K562 (cell line): ENCODE data around the gene COL1A1. TPM values are rescaled to one million over a fixed set of nuclear protein-coding genes. Genes with fewer than 3 reads are reported as not detected.
A peak's percentile ranks its signal among the peaks of the same experiment; 100 is the strongest.

Experiments
- BACH1 ChIP-seq: fragments of 200-800 bp; sonication (Bioruptor generic); IDR thresholded peaks from 2 replicates; pipeline ENCODE4 v1.6.1; 2016; ENCODE audit warnings: missing genetic modification characterization, missing compliant biosample characterization
- DDX20 ChIP-seq: fragments of 450-650 bp; IDR thresholded peaks from 2 replicates; pipeline ENCODE4 v1.6.1; 2016; ENCODE audit warnings: missing genetic modification characterization, low read depth, mild to moderate bottlenecking, missing compliant biosample characterization, moderate library complexity
- DMBX1 ChIP-seq: fragments of 250-450 bp; sonication (Bioruptor Pico); IDR thresholded peaks from 2 replicates; pipeline ENCODE4 v1.8.0; 2022; ENCODE audit warnings: inconsistent platforms, mild to moderate bottlenecking, moderate library complexity, borderline replicate concordance
- FIP1L1 ChIP-seq: fragments of 200-400 bp; formaldehyde crosslinking; IDR thresholded peaks from 2 replicates; pipeline ENCODE4 v1.6.1; 2018; ENCODE audit warnings: mild to moderate bottlenecking, low read depth, low read length; ENCODE audit not compliant: poor library complexity, severe bottlenecking
- HNRNPK ChIP-seq: fragments of 200-400 bp; formaldehyde crosslinking; IDR thresholded peaks from one replicate; pipeline ENCODE4 v1.6.1; 2018; ENCODE audit warnings: mild to moderate bottlenecking, low read depth, low read length; ENCODE audit not compliant: poor library complexity, severe bottlenecking
- KAT7 ChIP-seq: sonication (generic); formaldehyde crosslinking; IDR thresholded peaks from 2 replicates; pipeline ENCODE4 v1.8.0; 2022; ENCODE audit warnings: missing genetic modification reagents, mild to moderate bottlenecking, borderline replicate concordance
- KDM5B ChIP-seq: fragments of 200-600 bp; sonication (generic); IDR thresholded peaks from 2 replicates; pipeline ENCODE4 v1.6.1; 2012; ENCODE audit warnings: low read depth, mild to moderate bottlenecking, moderate library complexity, low read length, control low read depth, inconsistent platforms; ENCODE audit not compliant: insufficient replicate concordance
- KLF13 ChIP-seq: fragments of 450-650 bp; IDR thresholded peaks from 2 replicates; pipeline ENCODE4 v1.6.1; 2016; ENCODE audit warnings: missing genetic modification characterization, low read depth, mild to moderate bottlenecking, missing compliant biosample characterization, moderate library complexity, borderline replicate concordance
- MTA3 ChIP-seq: fragments of 450-650 bp; formaldehyde crosslinking; IDR thresholded peaks from 2 replicates; pipeline ENCODE4 v1.6.1; 2017; ENCODE audit warnings: mild to moderate bottlenecking, borderline replicate concordance
- PKNOX1 ChIP-seq: fragments of 450-650 bp; IDR thresholded peaks from 2 replicates; pipeline ENCODE4 v1.6.1; 2016
- RBFOX2 ChIP-seq: fragments of 200-400 bp; formaldehyde crosslinking; IDR thresholded peaks from 2 replicates; pipeline ENCODE4 v1.6.1; 2017; ENCODE audit warnings: low read depth, mild to moderate bottlenecking, low read length, moderate library complexity
- RCOR1 ChIP-seq, 2 experiments: IDR thresholded peaks; 2 replicates each; pipeline ENCODE4 v1.6.1; 2012; ENCODE audit warnings: low read depth in 2 of 2, low read length in 2 of 2, borderline replicate concordance in 1 of 2, improper control_type of control experiment in 1 of 2
- SMAD4 ChIP-seq: fragments of 250-450 bp; sonication (Bioruptor Pico); conservative IDR thresholded peaks from 2 replicates; pipeline ENCODE4 v1.8.0; 2021; ENCODE audit warnings: inconsistent platforms, mild to moderate bottlenecking, moderate library complexity
- TEAD4 ChIP-seq, 2 experiments: sonication (generic) in 1 of 2; formaldehyde crosslinking in 1 of 2; IDR thresholded peaks; 2 replicates each; pipeline versions ENCODE4 v1.6.1 to v1.8.0; 2012 to 2022; ENCODE audit warnings: borderline replicate concordance in 1 of 2, inconsistent platforms in 1 of 2, low read length in 1 of 2, mild to moderate bottlenecking in 1 of 2, missing genetic modification reagents in 1 of 2
- YBX1 ChIP-seq: fragments of 450-650 bp; IDR thresholded peaks from 2 replicates; pipeline ENCODE4 v1.7.1; 2016; ENCODE audit warnings: mild to moderate bottlenecking
- ZBTB17 ChIP-seq: fragments of 450-650 bp; formaldehyde crosslinking; IDR thresholded peaks from 2 replicates; pipeline ENCODE4 v1.4.0; 2020; ENCODE audit warnings: mild to moderate bottlenecking
- ZNF217 ChIP-seq: sonication (generic); formaldehyde crosslinking; IDR thresholded peaks from 2 replicates; pipeline ENCODE4 v1.8.0; 2022; ENCODE audit warnings: mild to moderate bottlenecking, missing genetic modification reagents
- ZNF699 ChIP-seq: fragments of 250-450 bp; sonication (Bioruptor Pico); IDR thresholded peaks from 2 replicates; pipeline ENCODE4 v1.8.0; 2021; ENCODE audit warnings: mild to moderate bottlenecking, moderate library complexity; ENCODE audit not compliant: insufficient replicate concordance
- polyA plus RNA-seq, 8 experiments: library from polyadenylated mRNA; depleted of rRNA in 4 of 8; stranded (reverse) in 5 of 8; unstranded in 3 of 8; fragments of >200 nt; fragmentation: Nextera tagmentation in 2 of 8; fragmentation: Illumina TruSeq in 1 of 8; extraction: Ambion mirVana in 2 of 8; extraction: Trizol in 1 of 8; gene quantifications; 2 replicates each; pipeline versions ENCODE4 v1.2.1 to v1.2.3, GENCODE V29; 2011 to 2014; ENCODE audit warnings: inconsistent platforms in 1 of 8, missing spikeins in 1 of 8
- total RNA-seq, 7 experiments: library from RNA; depleted of rRNA in 6 of 7; stranded (reverse); fragments of >200 nt in 6 of 7; fragmentation: Illumina TruSeq in 2 of 7; extraction: Trizol in 2 of 7; gene quantifications; 2 replicates each; pipeline versions ENCODE4 v1.2.1 to v1.2.3, GENCODE V29; 2011 to 2021; ENCODE audit warnings: low replicate concordance in 1 of 7
- TF ChIP-seq, protein P1 (sequence below): fragments of 250-450 bp; sonication (Bioruptor Pico); IDR thresholded peaks from 2 replicates; pipeline ENCODE4 v1.6.1; 2021; ENCODE audit warnings: mild to moderate bottlenecking
- TF ChIP-seq, protein P2 (sequence below): sonication (generic); formaldehyde crosslinking; IDR thresholded peaks from 2 replicates; pipeline ENCODE4 v1.8.1; 2023; ENCODE audit warnings: mild to moderate bottlenecking, missing genetic modification reagents
- TF ChIP-seq, protein P3 (sequence below), 2 experiments: fragments of 200-800 bp in 1 of 2; sonication (Bioruptor generic) in 1 of 2; sonication (generic) in 1 of 2; formaldehyde crosslinking in 1 of 2; IDR thresholded peaks in 1 of 2; conservative IDR thresholded peaks in 1 of 2; 2 replicates each; pipeline versions ENCODE4 v1.5.0 to v1.6.1; 2016 to 2020; ENCODE audit warnings: missing compliant biosample characterization in 1 of 2, missing genetic modification characterization in 1 of 2, missing genetic modification reagents in 1 of 2

The COL1A1 gene
- total and polyA plus RNA-seq, 9 of the 15 experiments (the other 6 are each of a cell fraction or from before 2014, with no cell fraction given), result 0.04 to 3.4 (median 0.18) TPM

DNA sequence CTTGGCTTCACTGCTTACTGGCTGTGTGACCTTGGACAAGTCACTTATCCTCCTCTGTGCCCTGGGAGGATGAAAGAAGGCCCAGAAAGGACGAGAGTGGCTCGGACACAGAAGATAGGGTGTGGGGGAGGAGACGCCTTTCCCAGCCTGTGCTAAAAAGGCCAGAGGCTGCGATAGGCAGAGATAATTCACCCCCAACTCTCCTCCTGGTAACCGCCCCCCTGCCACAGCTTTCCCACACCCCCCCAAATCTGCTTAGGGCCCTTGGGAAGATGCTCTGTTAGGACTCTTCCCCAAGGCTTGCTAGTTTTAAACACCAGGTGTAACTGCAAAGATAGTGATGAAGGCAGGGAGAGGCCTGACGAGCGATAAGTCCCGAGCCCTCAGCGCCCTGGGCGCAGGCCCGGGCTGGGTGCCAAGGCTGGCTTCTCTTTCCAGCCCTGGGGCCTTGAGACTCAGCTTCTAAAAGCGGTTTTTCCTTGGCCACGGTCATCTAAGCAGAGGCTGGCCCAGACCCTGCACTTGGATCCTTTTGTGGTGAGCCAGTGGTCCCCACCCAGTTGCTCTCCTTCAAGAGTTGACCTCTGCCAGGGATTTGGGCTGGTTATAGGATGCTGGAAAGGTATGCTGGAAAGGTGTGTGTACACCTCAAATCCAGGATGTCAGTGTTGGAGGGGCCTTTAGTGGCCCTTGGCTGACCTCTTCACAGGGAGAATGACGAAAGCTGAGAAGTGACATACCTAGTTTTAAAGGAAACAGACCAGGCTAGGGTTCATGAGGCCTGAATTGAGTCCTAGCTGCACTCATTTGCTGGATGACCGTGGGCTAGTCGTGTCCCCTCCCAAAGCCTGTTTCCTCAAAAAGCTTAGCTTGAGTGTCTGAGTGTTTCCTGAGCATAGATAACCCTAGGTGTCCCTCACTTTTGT lies 47.5 kb downstream of the COL1A1 start (continued):
- TF ChIP-seq PKNOX1 (no peak), HNRNPK (no peak), BACH1 (no peak), RBFOX2 (no peak), FIP1L1 (no peak), DMBX1 (CRISPR knock-in tag) (no peak), RCOR1 (IDR thresholded peaks at IDR 0.05; ENCODE audit: borderline replicate concordance in 1 of 2, low read depth in 2 of 2, low read length in 2 of 2) (peak in 1 of 2 experiments; percentile 74; a peak in 3 of 4 replicates), ZBTB17 (CRISPR knock-in tag) (peak; percentile 90), ZNF699 (CRISPR knock-in tag) (no peak), YBX1 (no peak), KAT7 (no peak), TEAD4 (IDR thresholded peaks at IDR 0.05; ENCODE audit: low read length) (peak; percentile 58), TEAD4 (CRISPR knock-in tag; IDR thresholded peaks at IDR 0.05; ENCODE audit: borderline replicate concordance) (no peak), MTA3 (peak; percentile 19; the same call in 1 of the 2 replicates), KLF13 (tag) (no peak), DDX20 (no peak), ZNF217 (no peak), KDM5B (no peak), SMAD4 (CRISPR knock-in tag) (0 out of 2 replicates have a peak, but pooled peaks have one; percentile 33)
- TF ChIP-seq, protein P1, sequence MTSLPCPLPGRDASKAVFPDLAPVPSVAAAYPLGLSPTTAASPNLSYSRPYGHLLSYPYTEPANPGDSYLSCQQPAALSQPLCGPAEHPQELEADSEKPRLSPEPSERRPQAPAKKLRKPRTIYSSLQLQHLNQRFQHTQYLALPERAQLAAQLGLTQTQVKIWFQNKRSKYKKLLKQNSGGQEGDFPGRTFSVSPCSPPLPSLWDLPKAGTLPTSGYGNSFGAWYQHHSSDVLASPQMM (CRISPR knock-in tag), result no peak
- TF ChIP-seq, protein P2, sequence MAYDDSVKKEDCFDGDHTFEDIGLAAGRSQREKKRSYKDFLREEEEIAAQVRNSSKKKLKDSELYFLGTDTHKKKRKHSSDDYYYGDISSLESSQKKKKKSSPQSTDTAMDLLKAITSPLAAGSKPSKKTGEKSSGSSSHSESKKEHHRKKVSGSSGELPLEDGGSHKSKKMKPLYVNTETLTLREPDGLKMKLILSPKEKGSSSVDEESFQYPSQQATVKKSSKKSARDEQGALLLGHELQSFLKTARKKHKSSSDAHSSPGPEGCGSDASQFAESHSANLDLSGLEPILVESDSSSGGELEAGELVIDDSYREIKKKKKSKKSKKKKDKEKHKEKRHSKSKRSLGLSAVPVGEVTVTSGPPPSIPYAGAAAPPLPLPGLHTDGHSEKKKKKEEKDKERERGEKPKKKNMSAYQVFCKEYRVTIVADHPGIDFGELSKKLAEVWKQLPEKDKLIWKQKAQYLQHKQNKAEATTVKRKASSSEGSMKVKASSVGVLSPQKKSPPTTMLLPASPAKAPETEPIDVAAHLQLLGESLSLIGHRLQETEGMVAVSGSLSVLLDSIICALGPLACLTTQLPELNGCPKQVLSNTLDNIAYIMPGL (CRISPR knock-in tag), result no peak
- TF ChIP-seq, protein P3, sequence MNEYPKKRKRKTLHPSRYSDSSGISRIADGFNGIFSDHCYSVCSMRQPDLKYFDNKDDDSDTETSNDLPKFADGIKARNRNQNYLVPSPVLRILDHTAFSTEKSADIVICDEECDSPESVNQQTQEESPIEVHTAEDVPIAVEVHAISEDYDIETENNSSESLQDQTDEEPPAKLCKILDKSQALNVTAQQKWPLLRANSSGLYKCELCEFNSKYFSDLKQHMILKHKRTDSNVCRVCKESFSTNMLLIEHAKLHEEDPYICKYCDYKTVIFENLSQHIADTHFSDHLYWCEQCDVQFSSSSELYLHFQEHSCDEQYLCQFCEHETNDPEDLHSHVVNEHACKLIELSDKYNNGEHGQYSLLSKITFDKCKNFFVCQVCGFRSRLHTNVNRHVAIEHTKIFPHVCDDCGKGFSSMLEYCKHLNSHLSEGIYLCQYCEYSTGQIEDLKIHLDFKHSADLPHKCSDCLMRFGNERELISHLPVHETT (CRISPR knock-in tag; conservative IDR thresholded peaks at IDR 0.05 in 1 of 2, IDR thresholded peaks at IDR 0.05 in 1 of 2), result no peak; a peak in 1 of 4 replicates
